Fibroblast of lung (primary cell): ENCODE measurements around the gene HBA2.
"Not testable (repeated sequence)": the region's sequence is repeated elsewhere in the genome, so short reads cannot be mapped to it uniquely, and the experiment has no call there.

Experiments
- EZH2 ChIP-seq: IDR thresholded peaks from 2 replicates; pipeline ENCODE4 v1.5.1; 2012; ENCODE audit warnings: low read length, control low read depth, mild to moderate bottlenecking; ENCODE audit errors: missing control alignments
- TF ChIP-seq, protein P1 (sequence below), 2 donors: IDR thresholded peaks in 1 of 2; conservative IDR thresholded peaks in 1 of 2; 1 replicate in 1 of 2; 2 replicates in 1 of 2; pipeline ENCODE4 v1.5.1; 2011 to 2012; ENCODE audit warnings: low read length in 2 of 2, control low read depth in 1 of 2, inconsistent platforms in 1 of 2, low read depth in 1 of 2, mild to moderate bottlenecking in 1 of 2

DNA sequence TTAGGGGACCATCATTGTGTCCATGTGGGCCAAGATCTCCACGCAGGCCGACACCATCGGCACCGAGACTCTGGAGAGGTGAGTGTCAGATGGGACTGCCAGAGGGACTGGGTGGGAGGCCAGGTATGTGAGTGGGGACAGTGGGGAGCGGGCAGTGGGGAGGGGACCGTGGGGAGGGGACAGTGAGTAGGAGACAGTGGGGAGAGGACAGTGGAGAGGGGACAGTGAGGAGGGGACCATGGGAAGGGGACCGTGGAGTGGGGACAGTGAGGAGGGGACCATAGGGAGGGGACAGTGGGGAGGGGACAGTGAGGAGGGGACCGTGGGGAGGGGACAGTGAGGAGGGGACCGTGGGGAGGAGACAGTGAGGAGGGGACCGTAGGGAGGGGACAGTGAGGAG lies 9.5 kb upstream of the HBA2 start:
- TF ChIP-seq EZH2 = not testable (repeated sequence)
- TF ChIP-seq, protein P1, sequence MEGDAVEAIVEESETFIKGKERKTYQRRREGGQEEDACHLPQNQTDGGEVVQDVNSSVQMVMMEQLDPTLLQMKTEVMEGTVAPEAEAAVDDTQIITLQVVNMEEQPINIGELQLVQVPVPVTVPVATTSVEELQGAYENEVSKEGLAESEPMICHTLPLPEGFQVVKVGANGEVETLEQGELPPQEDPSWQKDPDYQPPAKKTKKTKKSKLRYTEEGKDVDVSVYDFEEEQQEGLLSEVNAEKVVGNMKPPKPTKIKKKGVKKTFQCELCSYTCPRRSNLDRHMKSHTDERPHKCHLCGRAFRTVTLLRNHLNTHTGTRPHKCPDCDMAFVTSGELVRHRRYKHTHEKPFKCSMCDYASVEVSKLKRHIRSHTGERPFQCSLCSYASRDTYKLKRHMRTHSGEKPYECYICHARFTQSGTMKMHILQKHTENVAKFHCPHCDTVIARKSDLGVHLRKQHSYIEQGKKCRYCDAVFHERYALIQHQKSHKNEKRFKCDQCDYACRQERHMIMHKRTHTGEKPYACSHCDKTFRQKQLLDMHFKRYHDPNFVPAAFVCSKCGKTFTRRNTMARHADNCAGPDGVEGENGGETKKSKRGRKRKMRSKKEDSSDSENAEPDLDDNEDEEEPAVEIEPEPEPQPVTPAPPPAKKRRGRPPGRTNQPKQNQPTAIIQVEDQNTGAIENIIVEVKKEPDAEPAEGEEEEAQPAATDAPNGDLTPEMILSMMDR (conservative IDR thresholded peaks at IDR 0.05 in 1 of 2, IDR thresholded peaks at IDR 0.05 in 1 of 2; ENCODE audit: low read depth in 1 of 2, low read length in 2 of 2) = not testable (repeated sequence)
